Panc1 (cell line): ENCODE measurements around the gene INAVA.

ENCODE experiments used
- CTCF ChIP-seq: fragments of 450-650 bp; IDR thresholded peaks from 2 replicates; pipeline ENCODE4 v1.5.1; 2017; ENCODE audit warnings: mild to moderate bottlenecking
- POLR2AphosphoS5 ChIP-seq: IDR thresholded peaks from 2 replicates; pipeline ENCODE4 v1.6.1; 2012; ENCODE audit warnings: mild to moderate bottlenecking, low read depth, low read length, moderate library complexity
- SIN3A ChIP-seq: IDR thresholded peaks from 2 replicates; pipeline ENCODE4 v1.6.1; 2012; ENCODE audit warnings: low read depth, mild to moderate bottlenecking, low read length, moderate library complexity, borderline replicate concordance; ENCODE audit not compliant: insufficient read depth
- TF ChIP-seq, protein P1 (sequence below), 2 experiments: IDR thresholded peaks; 2 replicates each; pipeline ENCODE4 v1.6.1; 2011 to 2012; ENCODE audit warnings: low read depth in 2 of 2, control low read depth in 1 of 2, low read length in 1 of 2, mild to moderate bottlenecking in 1 of 2, moderate library complexity in 1 of 2; ENCODE audit not compliant: insufficient read depth in 1 of 2

DNA sequence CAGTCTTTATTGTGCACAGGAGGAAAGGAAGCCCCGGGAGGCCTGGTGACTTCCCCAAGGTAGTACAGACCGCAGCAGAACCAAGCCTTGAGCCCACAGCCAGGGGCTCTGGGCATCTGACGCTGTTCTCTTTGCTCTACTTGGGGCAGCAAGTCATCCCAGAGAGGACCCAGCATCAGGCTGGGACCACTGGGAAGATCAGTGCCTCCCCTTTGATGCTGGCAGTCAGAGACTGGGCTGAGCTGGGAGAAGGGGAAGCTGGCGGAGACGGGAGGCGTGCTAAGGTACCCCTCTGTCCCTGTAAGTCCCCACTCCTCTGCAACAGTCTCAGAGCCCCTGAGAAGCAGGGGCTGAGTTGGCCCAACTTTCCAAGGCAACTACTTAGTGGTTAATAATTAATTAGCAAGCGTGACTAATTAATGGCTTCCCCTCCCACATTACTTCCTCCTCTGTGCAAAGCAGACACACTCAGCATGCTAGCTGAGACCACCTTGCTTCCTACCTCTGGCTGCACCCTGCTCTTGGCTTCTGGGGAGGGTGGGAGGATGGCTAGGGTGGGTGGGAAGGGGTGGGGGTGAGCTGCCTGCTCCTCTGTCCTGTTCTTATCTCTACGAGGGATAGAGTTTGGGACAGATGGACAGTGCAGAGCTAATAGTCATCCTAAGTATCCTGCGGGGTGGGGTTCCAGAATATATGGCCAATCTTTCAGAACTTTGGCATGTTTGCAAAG lies 1.3 kb downstream of the INAVA start:
- no peak for TF ChIP-seq CTCF
- no peak for TF ChIP-seq POLR2AphosphoS5
- no peak for TF ChIP-seq SIN3A
- TF ChIP-seq, protein P1, sequence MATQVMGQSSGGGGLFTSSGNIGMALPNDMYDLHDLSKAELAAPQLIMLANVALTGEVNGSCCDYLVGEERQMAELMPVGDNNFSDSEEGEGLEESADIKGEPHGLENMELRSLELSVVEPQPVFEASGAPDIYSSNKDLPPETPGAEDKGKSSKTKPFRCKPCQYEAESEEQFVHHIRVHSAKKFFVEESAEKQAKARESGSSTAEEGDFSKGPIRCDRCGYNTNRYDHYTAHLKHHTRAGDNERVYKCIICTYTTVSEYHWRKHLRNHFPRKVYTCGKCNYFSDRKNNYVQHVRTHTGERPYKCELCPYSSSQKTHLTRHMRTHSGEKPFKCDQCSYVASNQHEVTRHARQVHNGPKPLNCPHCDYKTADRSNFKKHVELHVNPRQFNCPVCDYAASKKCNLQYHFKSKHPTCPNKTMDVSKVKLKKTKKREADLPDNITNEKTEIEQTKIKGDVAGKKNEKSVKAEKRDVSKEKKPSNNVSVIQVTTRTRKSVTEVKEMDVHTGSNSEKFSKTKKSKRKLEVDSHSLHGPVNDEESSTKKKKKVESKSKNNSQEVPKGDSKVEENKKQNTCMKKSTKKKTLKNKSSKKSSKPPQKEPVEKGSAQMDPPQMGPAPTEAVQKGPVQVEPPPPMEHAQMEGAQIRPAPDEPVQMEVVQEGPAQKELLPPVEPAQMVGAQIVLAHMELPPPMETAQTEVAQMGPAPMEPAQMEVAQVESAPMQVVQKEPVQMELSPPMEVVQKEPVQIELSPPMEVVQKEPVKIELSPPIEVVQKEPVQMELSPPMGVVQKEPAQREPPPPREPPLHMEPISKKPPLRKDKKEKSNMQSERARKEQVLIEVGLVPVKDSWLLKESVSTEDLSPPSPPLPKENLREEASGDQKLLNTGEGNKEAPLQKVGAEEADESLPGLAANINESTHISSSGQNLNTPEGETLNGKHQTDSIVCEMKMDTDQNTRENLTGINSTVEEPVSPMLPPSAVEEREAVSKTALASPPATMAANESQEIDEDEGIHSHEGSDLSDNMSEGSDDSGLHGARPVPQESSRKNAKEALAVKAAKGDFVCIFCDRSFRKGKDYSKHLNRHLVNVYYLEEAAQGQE (IDR thresholded peaks at IDR 0.05; ENCODE audit: insufficient read depth in 1 of 2, low read depth in 2 of 2, low read length in 1 of 2), result no peak
